ENCODE results near the gene TNNI3. TPM values are rescaled to one million over a fixed set of nuclear protein-coding genes. Genes with fewer than 3 reads are reported as not detected.

TNNI3 gene
- total and polyA plus RNA-seq, 2 donors = 0.14 to 0.75 TPM

DNA sequence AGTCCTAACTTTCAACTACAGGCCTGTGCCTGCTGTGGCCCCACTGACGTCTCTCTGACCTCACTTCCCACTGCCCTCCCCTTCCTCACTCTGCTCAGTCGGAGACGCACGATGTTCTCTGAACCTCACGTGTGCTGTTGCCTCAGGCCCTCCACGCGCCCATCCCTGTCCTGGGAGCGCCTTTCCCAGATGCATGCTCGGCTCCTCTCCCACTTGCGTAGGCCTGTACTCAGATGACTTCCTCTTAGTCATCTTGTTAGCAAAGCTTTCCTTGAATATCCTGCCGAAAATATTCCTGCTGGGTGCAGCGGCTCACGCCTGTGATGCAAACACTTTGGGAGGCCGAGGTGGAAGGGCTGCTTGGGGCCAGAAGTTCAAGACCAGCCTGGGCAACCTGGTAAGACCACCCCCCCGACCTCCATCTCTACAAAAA lies 31.9 kb upstream of the TNNI3 start:
- Histone ChIP-seq H3K36me3 (ENCODE audit: control insufficient read depth in 2 of 2, insufficient read depth in 2 of 2, low read length in 1 of 2) (no peaks in the 10 kb centered on the region), H3K4me1 (ENCODE audit: control insufficient read depth in 2 of 2, insufficient read depth in 2 of 2, low read length in 2 of 2) (no peaks in the 10 kb centered on the region), H3K4me3 (ENCODE audit: low read length in 2 of 2) (no peak overlapping the region), H3K9me3 (ENCODE audit: control insufficient read depth in 2 of 2, insufficient read depth in 1 of 2, low read length in 1 of 2) (no peaks in the 10 kb centered on the region), H3K27me3 (ENCODE audit: control insufficient read depth in 2 of 2, insufficient read depth in 1 of 2, low read length in 1 of 2) (peaks cover 0 to 2% of the 10 kb centered on the region in 2 donors), H3K27ac (ENCODE audit: low read depth in 1 of 2, low read length in 1 of 2) (no peak overlapping the region)
- no peak for DNase-seq (ENCODE audit: low read depth in 6 of 9, low spot score in 9 of 9)
- WGBS = 88% methylated on average over 15 of the region's 15 CpGs

DNA sequence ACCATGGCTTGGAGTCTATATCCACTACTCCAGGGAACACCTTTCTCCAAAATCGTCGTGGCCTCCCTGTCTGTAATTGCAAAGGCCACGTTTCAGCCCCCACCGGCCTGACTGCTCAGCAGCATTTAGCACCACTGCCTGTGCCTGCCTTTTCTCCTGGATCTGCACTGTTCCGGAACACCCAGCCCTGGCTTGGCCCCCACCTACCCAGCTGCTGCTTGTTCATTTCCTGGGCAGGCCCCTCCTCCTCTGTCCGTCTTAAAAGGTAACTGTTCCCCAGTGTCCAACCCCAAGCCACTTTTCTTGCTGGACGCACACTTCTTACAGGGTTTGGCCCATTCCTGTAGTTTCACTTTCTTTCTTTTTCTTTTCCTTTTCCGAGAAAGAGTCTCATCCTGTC lies 31.1 kb upstream of the TNNI3 start:
- Histone ChIP-seq H3K4me1 (ENCODE audit: control insufficient read depth in 2 of 2, insufficient read depth in 2 of 2, low read length in 2 of 2) (no peaks in the 10 kb centered on the region), H3K27ac (ENCODE audit: low read depth in 1 of 2, low read length in 1 of 2) (no peak overlapping the region), H3K36me3 (ENCODE audit: control insufficient read depth in 2 of 2, insufficient read depth in 2 of 2, low read length in 1 of 2) (no peaks in the 10 kb centered on the region), H3K27me3 (ENCODE audit: control insufficient read depth in 2 of 2, insufficient read depth in 1 of 2, low read length in 1 of 2) (peaks cover 0 to 2% of the 10 kb centered on the region in 2 donors), H3K4me3 (ENCODE audit: low read length in 2 of 2) (no peak overlapping the region), H3K9me3 (ENCODE audit: control insufficient read depth in 2 of 2, insufficient read depth in 1 of 2, low read length in 1 of 2) (no peaks in the 10 kb centered on the region)
- 36% methylated on average over 8 of the region's 8 CpGs for WGBS
- no peak for DNase-seq (ENCODE audit: low read depth in 6 of 9, low spot score in 9 of 9)

GRCh38 chr19:55186080-55186479 lies 28.5 kb upstream of the TNNI3 start:
- H3K27ac ChIP-seq (ENCODE audit: low read depth in 1 of 2, low read length in 1 of 2) = no peak overlapping the region
- H3K27me3 ChIP-seq (ENCODE audit: control insufficient read depth in 2 of 2, insufficient read depth in 1 of 2, low read length in 1 of 2) = peaks cover 6 to 14% of the 10 kb centered on the region in 2 donors
- H3K4me3 ChIP-seq (ENCODE audit: low read length in 2 of 2) = no peak overlapping the region
- WGBS = 90% methylated on average over 12 of the region's 12 CpGs
- H3K4me1 ChIP-seq (ENCODE audit: control insufficient read depth in 2 of 2, insufficient read depth in 2 of 2, low read length in 2 of 2) = no peaks in the 10 kb centered on the region
- H3K9me3 ChIP-seq (ENCODE audit: control insufficient read depth in 2 of 2, insufficient read depth in 1 of 2, low read length in 1 of 2) = peaks cover 0 to 3% of the 10 kb centered on the region in 2 donors
- H3K36me3 ChIP-seq (ENCODE audit: control insufficient read depth in 2 of 2, insufficient read depth in 2 of 2, low read length in 1 of 2) = no peaks in the 10 kb centered on the region
- DNase-seq (ENCODE audit: low read depth in 6 of 9, low spot score in 9 of 9) = no peak

- H3K36me3 ChIP-seq (ENCODE audit: control insufficient read depth in 2 of 2, insufficient read depth in 2 of 2, low read length in 1 of 2) = no peaks in the 10 kb centered on the region
- 81% methylated on average over 20 of the region's 20 CpGs for WGBS
- peaks cover 1 to 3% of the 10 kb centered on the region in 2 donors for H3K9me3 ChIP-seq (ENCODE audit: control insufficient read depth in 2 of 2, insufficient read depth in 1 of 2, low read length in 1 of 2)
- H3K27ac ChIP-seq (ENCODE audit: low read depth in 1 of 2, low read length in 1 of 2) = no peak overlapping the region
- no peak overlapping the region for H3K4me3 ChIP-seq (ENCODE audit: low read length in 2 of 2)
- H3K27me3 ChIP-seq (ENCODE audit: control insufficient read depth in 2 of 2, insufficient read depth in 1 of 2, low read length in 1 of 2) = peaks cover 7 to 56% of the 10 kb centered on the region in 2 donors
- no peak for DNase-seq (ENCODE audit: low read depth in 6 of 9, low spot score in 9 of 9)
- peaks cover 15 to 19% of the 10 kb centered on the region in 2 donors for H3K4me1 ChIP-seq (ENCODE audit: control insufficient read depth in 2 of 2, insufficient read depth in 2 of 2, low read length in 2 of 2)
These were observed 24.2 kb upstream of the TNNI3 start for GRCh38 chr19:55181740-55182139.

DNA sequence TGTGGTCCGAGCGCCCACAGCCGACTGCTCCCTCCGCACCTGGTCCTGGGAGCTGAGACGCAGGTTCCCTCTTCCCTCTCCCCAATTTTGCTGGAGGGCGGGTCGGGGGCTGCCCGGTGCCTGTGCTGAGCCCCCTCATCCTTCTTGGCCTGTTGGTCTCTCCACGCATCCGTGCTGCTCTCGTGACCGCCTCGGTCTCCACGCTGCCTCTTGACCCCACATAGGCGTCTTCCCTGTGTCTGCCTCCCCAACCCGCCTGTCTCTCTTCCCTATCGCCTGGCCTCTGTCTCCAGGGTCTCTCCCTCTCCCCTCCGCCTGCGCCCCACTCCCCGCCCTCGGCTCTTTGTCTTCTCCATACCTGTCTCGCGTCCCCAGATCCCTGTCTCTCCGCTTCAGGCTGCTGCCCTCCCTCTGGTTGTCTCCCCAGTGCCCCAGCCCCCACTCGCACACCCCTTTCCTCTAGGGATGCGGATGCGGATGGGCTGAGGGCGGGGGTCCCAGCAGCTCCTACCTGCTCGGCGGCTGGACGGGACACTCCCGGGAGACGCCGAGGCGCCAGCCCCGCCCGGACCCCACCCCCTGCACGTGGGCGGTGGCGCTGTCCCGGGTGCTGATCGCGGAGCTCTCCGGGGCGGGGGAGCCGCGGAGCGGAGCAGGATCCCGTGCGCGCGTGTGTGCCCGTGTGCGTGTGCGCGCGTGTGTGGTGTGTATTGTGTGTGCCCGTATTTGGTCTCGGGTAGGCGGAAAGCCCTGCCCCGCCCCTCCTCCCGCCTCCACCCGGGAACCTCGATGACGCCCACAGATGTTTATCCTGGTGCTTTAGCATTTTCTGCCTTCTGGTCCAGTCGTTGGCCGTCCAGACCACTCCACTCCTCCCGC lies 22.3 kb upstream of the TNNI3 start, which contains the start of gene SYT5:
Gene SYT5 (minus strand): TSS at position 684 of the 879 bp plus-strand sequence. CDS start 1,248 bp downstream, outside the sequence.
- Histone ChIP-seq H3K4me3 (ENCODE audit: low read length in 2 of 2) (peak within 1 kb of the TSS; percentile 20 to 40), H3K27ac (ENCODE audit: low read depth in 1 of 2, low read length in 1 of 2) (no peak within 1 kb of the TSS), H3K36me3 (ENCODE audit: control insufficient read depth in 2 of 2, insufficient read depth in 2 of 2, low read length in 1 of 2) (no peaks in the 10 kb centered on the region), H3K9me3 (ENCODE audit: control insufficient read depth in 2 of 2, insufficient read depth in 1 of 2, low read length in 1 of 2) (peaks cover 4 to 15% of the 10 kb centered on the region in 2 donors), H3K27me3 (ENCODE audit: control insufficient read depth in 2 of 2, insufficient read depth in 1 of 2, low read length in 1 of 2) (peaks cover 14 to 73% of the 10 kb centered on the region in 2 donors), H3K4me1 (ENCODE audit: control insufficient read depth in 2 of 2, insufficient read depth in 2 of 2, low read length in 2 of 2) (peaks cover 15 to 19% of the 10 kb centered on the region in 2 donors)
- DNase-seq (ENCODE audit: low read depth in 6 of 9, low spot score in 9 of 9) = peak in 3 of 9 donors; percentile 47 to 68 (median 63)
- 3% methylated on average over 68 of the region's 68 CpGs for WGBS

DNA sequence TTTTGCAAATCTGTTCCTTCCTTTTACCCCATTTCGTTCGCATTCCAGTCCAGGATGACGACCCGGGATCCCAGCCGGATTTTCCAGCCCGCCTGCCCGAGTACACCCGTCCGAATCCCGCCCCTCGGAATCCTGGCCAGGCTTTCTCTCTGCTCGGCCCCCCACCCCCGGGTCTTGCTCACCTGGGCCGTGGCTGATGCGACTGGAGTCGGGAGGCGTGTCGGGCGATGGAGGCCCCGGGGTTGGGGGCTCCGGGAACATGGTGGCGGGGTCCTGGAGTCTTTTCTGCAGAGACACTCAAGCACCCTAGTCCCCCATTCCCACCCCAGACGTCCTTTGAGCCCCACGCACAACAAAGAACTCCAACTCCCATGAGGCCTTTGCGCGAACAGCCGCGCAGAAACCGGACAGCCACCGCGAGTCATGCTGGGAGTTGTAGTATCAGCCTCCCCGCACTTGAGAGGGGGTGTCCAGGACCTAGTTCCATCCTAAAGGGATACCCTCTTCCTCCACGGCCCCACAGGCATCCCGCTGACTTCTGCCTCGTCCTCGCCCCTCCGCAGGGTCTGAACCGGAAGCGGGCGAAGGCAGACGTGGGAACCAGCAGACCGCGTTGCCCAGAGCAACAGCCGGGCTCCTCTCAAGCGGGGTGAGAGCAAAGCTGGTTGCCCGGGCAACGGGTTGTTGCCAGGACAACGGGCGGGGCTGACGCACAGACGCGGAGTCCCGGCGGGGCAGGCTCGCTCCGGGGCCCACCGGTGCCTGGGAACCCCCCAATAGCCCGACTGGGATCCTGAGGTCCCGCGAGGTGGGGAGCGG lies 21.5 kb upstream of the TNNI3 start:
- H3K27me3 ChIP-seq (ENCODE audit: control insufficient read depth in 2 of 2, insufficient read depth in 1 of 2, low read length in 1 of 2) = peaks cover 23 to 82% of the 10 kb centered on the region in 2 donors
- peak overlapping the region; percentile 20 to 40 for H3K4me3 ChIP-seq (ENCODE audit: low read length in 2 of 2)
- no peak overlapping the region for H3K27ac ChIP-seq (ENCODE audit: low read depth in 1 of 2, low read length in 1 of 2)
- peaks cover 10 to 21% of the 10 kb centered on the region in 2 donors for H3K9me3 ChIP-seq (ENCODE audit: control insufficient read depth in 2 of 2, insufficient read depth in 1 of 2, low read length in 1 of 2)
- H3K4me1 ChIP-seq (ENCODE audit: control insufficient read depth in 2 of 2, insufficient read depth in 2 of 2, low read length in 2 of 2) = peaks cover 15 to 20% of the 10 kb centered on the region in 2 donors
- 3% methylated on average over 61 of the region's 61 CpGs for WGBS
- no peaks in the 10 kb centered on the region for H3K36me3 ChIP-seq (ENCODE audit: control insufficient read depth in 2 of 2, insufficient read depth in 2 of 2, low read length in 1 of 2)
- peak in 8 of 9 donors; percentile 62 to 94 (median 83) for DNase-seq (ENCODE audit: low read depth in 6 of 9, low spot score in 9 of 9)

DNA sequence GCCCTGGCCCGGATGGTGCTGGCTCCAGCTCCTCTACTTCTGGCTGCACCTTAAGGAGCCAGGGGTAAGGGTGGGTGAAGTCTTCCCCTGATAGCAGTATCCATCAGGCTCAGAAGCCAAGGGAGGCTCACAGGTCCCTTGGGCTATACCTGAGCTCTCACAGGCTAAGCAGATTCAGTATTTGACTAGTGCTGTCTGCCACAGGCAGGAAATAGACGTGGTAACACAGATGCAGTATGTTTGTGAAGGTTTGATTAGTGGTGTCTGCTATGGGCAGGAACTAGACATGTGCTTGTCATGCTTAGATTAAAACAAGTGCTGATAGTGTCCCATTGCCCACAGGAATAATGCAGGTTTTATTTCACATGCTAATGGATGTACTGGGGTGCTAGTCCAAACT lies 18.5 kb upstream of the TNNI3 start:
- H3K4me3 ChIP-seq (ENCODE audit: low read length in 2 of 2) = no peak overlapping the region
- H3K27me3 ChIP-seq (ENCODE audit: control insufficient read depth in 2 of 2, insufficient read depth in 1 of 2, low read length in 1 of 2) = peaks cover 40 to 95% of the 10 kb centered on the region in 2 donors
- no peaks in the 10 kb centered on the region for H3K36me3 ChIP-seq (ENCODE audit: control insufficient read depth in 2 of 2, insufficient read depth in 2 of 2, low read length in 1 of 2)
- H3K27ac ChIP-seq (ENCODE audit: low read depth in 1 of 2, low read length in 1 of 2) = no peak overlapping the region
- WGBS = 39% methylated on average over 2 of the region's 2 CpGs
- DNase-seq (ENCODE audit: low read depth in 6 of 9, low spot score in 9 of 9) = no peak
- peaks cover 15 to 26% of the 10 kb centered on the region in 2 donors for H3K4me1 ChIP-seq (ENCODE audit: control insufficient read depth in 2 of 2, insufficient read depth in 2 of 2, low read length in 2 of 2)
- H3K9me3 ChIP-seq (ENCODE audit: control insufficient read depth in 2 of 2, insufficient read depth in 1 of 2, low read length in 1 of 2) = peaks cover 10 to 18% of the 10 kb centered on the region in 2 donors

- no peak overlapping the region for H3K27ac ChIP-seq (ENCODE audit: low read depth in 1 of 2, low read length in 1 of 2)
- no peak overlapping the region for H3K4me3 ChIP-seq (ENCODE audit: low read length in 2 of 2)
- peaks cover 10 to 18% of the 10 kb centered on the region in 2 donors for H3K9me3 ChIP-seq (ENCODE audit: control insufficient read depth in 2 of 2, insufficient read depth in 1 of 2, low read length in 1 of 2)
- 66% methylated on average over 43 of the region's 43 CpGs for WGBS
- no peaks in the 10 kb centered on the region for H3K36me3 ChIP-seq (ENCODE audit: control insufficient read depth in 2 of 2, insufficient read depth in 2 of 2, low read length in 1 of 2)
- no peak for DNase-seq (ENCODE audit: low read depth in 6 of 9, low spot score in 9 of 9)
- peaks cover 15 to 25% of the 10 kb centered on the region in 2 donors for H3K4me1 ChIP-seq (ENCODE audit: control insufficient read depth in 2 of 2, insufficient read depth in 2 of 2, low read length in 2 of 2)
- H3K27me3 ChIP-seq (ENCODE audit: control insufficient read depth in 2 of 2, insufficient read depth in 1 of 2, low read length in 1 of 2) = peaks cover 41 to 95% of the 10 kb centered on the region in 2 donors
These were observed 17.8 kb upstream of the TNNI3 start for GRCh38 chr19:55175117-55175867.
